CD4-positive, alpha-beta T cell treated with Interleukin-12 subunit alpha and Interleukin-12 subunit beta, for 1 hour (primary cell): ENCODE measurements around the gene GTF2IRD1.
"Not testable (repeated sequence)": the region's sequence is repeated elsewhere in the genome, so short reads cannot be mapped to it uniquely, and the experiment has no call there.

Experiments
- DNase-seq: peaks from one replicate; pipeline ENCODE4 v3.0.0-alpha.2; 2020

The GTF2IRD1 gene

GRCh38 chr7:74474271-74474865 is 20.7 kb downstream of the GTF2IRD1 start:
- no peak for DNase-seq

GRCh38 chr7:74475243-74475986 is 21.7 kb downstream of the GTF2IRD1 start:
- no peak for DNase-seq

DNA sequence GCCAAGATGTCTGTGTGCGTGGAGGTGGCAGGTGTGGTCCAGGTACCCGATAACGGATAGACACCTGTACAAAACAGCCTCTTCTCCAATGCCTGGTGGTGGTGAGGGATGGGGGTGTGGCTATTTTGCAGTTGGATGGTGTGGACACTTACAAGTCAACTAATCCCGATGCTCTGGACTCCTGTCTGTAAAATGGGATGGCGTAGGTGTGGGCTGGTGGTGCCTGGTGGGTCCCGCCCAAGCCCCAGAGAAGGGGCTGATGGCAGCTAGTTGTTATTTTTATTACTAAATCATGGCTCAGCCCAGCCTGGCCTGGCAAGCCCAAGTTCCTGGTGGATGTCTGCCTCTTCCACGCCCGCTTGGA is 22.3 kb downstream of the GTF2IRD1 start:
- no peak for DNase-seq

GRCh38 chr7:74476626-74477025 is 22.9 kb downstream of the GTF2IRD1 start:
- DNase-seq, result no peak

GRCh38 chr7:74478671-74479065 is 25.0 kb downstream of the GTF2IRD1 start:
- DNase-seq, result no peak

GRCh38 chr7:74479066-74479781 is 25.5 kb downstream of the GTF2IRD1 start:
- no peak for DNase-seq

DNA sequence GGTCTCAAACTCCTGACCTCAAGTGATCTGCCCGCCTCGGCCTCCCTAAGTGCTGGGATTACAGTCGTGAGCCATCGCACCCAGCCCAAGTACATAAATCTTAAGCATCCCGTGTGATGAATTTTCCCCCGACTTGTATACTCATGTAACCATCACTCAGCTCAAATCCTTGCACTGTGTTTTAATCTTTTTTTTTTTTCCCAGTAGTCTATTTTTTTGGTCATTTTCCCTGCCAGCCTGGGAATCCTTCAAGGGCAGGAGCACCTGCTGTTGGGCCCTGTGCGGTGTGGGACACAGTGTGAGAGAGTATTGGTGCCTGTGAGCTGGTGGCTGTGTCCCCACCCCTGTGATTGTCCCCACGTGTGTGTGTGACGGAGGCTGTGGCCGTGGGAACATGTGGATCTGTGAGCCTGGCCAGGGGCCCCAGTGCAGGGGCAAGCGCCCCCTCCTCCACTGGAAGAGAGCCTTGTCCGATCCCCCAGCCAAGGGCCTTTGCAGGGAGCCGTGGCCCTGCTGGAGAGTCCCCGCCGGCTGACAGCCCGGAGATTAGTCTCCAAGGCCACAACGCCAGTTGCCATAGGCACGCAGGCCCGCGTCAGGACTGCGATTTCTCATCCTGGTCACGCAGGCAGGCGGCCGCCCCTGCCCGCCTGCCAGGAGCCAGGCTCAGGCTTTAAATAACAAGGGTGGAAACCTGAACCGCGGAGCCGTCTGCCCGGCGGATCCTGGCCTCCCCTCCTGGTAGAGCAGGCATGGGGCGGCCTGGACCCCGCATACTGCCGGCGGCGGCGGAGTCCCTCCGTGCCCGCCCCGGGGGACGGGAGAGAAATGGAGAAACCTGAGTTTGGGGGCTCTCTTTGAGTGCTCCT is 26.5 kb downstream of the GTF2IRD1 start:
- no peak for DNase-seq

DNA sequence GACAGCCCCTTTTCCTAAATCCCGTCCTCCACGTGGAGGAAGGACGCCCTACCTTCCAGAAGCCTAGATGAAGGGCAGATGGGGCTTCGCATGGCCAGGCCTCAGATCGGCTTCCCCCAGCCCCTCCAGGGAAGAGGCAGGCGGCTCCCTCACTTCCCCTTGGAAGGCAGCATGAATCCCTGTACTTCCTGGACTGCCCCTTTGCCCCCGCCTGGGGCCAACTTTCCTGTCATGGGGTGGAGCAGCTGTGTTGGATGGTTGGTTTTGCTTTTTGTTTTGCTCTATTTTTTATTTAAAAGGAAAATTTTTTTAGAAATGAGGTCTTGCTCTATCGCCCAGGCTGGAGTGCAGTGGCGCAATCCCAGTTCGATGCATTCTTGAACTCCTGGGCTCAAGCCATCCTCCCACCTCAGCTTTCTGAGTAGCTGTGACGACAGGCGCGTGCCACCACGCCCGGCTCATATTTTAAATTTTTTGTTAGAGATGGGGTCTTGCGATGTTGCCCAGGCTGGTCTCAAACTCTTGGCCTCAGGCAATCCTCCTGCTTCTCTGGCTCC is 27.2 kb downstream of the GTF2IRD1 start:
- no peak for DNase-seq

- no peak for DNase-seq
Measured at GRCh38 chr7:74481458-74482196, 27.9 kb downstream of the GTF2IRD1 start.

- DNase-seq, result no peak
Measured at GRCh38 chr7:74482197-74482467, 28.4 kb downstream of the GTF2IRD1 start.

GRCh38 chr7:74482629-74483401 is 29.1 kb downstream of the GTF2IRD1 start:
- DNase-seq, result no peak

GRCh38 chr7:74483402-74484336 is 30.0 kb downstream of the GTF2IRD1 start:
- no peak for DNase-seq

DNA sequence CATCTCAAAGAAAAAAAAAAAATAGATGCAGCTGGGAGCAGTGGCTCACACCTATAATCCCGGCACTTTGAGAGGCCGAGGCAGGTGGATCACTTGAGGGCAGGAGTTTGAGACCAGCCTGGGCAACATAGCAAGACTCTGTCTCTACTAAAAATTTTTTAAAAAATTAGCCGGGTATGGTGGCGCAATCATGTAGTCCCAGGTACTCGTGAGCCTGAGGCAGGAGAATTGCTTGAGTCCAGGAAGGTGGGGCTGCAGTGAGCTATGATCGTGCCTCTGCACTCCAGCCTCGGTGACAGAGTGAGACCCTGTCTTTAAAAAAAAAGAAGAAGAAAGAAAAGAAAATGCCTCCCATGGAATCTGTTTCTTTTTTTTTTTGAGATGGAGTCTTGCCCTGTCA is 31.9 kb downstream of the GTF2IRD1 start:
- DNase-seq, result no peak

GRCh38 chr7:74488518-74489030 is 34.9 kb downstream of the GTF2IRD1 start:
- not testable (repeated sequence) for DNase-seq

DNA sequence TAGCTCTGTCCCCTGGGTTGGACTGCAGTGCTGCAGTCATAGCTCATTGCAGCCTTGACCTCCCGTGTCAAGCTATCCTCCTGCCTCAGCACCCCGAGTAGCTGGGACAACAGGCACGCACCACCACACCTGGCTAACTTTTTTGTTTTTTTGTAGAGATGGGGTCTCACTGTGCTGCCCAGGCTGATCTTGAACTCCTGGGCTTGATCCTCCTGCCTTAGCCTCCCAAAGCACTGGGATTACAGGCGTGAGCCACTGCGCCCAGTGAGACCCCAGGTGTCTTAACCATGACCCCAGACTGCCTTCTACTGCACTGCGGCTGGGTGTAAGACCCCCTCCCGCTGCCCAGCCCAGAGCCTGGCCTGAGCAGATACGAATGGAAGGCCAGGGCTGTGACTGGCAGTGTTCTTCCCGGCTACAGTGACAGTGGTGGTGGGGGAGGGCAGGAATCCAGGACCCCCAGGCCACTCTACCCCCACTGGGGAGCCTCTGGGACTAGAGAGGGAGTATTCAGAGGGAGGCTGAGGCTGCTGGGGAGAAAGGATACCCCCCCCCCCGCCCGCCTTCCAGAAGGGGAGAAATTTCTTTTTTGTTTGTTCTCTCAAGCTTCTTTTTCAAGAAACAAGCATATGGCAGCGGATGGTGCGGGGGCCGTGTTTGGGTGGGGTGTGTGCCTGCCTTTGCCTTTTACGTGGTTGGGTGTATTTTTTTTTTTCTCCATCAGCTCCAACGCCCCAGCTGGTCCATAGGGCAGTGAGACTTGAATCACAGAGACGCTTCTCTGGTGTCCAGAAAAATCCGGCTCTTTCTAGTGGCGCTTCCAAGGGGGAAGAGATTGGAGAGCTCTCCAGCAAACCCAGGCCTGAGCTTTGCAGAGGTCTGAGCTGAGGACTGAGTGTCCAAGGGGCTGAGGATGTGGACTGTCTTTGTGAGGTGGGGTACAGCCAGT is 36.6 kb downstream of the GTF2IRD1 start:
- DNase-seq, result no peak

GRCh38 chr7:74491490-74491889 is 37.8 kb downstream of the GTF2IRD1 start:
- not testable (repeated sequence) for DNase-seq

DNA sequence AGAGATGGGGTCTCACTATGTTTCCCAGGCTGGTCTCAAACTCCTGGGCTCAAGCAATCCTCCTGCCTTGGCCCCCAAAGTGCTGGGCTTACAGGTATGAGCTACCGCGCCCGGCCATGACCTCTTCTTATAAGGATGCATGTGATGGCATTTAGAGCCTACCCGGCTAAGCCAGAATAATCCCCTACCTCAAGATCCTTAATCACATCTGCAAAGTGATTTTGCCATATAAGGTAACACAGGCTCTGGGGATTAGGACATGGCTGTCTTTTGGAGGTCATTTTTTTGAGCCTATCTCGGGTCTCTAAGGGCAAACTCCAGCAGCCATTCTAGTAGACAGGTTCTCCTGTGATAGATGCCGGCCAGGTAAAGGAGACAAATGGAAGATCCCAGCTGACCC is 39.6 kb downstream of the GTF2IRD1 start:
- DNase-seq, result no peak

- no peak for DNase-seq
Measured at GRCh38 chr7:74494076-74494548, 40.4 kb downstream of the GTF2IRD1 start.
